Right renal pelvis (tissue), 4 donors: Measurements from ENCODE around the gene TUBB2B. TPM values are rescaled to one million over a fixed set of nuclear protein-coding genes. Genes with fewer than 3 reads are reported as not detected.
"Not testable (repeated sequence)": the region's sequence is repeated elsewhere in the genome, so short reads cannot be mapped to it uniquely, and the experiment has no call there.

Source experiments
- DNase-seq, 4 donors: peaks; one replicate each; pipeline ENCODE4 v3.0.0-alpha.2; 2013; ENCODE audit warnings: low read depth in 4 of 4, low spot score in 3 of 4, missing footprints in 1 of 4
- polyA plus RNA-seq, 4 donors: library from polyadenylated mRNA; unstranded; fragments of 120-200 nt; gene quantifications; one replicate each; pipeline ENCODE4 v1.2.1, GENCODE V29; 2013; ENCODE audit not compliant: insufficient read length in 4 of 4

TUBB2B gene
- polyA plus RNA-seq, 4 donors: 102 to 141 (median 121) TPM

GRCh38 chr6:3193102-3193849 is 34.2 kb downstream of the TUBB2B start:
- no peak for DNase-seq

GRCh38 chr6:3190779-3191178 is 36.7 kb downstream of the TUBB2B start:
- DNase-seq: no peak

- DNase-seq: no peak
These were observed 37.4 kb downstream of the TUBB2B start for GRCh38 chr6:3190056-3190455.

GRCh38 chr6:3189192-3189591 is 38.3 kb downstream of the TUBB2B start:
- not testable (repeated sequence) for DNase-seq

- no peak for DNase-seq
These were observed 39.2 kb downstream of the TUBB2B start for GRCh38 chr6:3188262-3188661.

- no peak for DNase-seq
These were observed 40.5 kb downstream of the TUBB2B start for GRCh38 chr6:3186974-3187382.

- no peak for DNase-seq
These were observed 44.4 kb downstream of the TUBB2B start for GRCh38 chr6:3183066-3183465.

GRCh38 chr6:3181105-3181504 is 46.3 kb downstream of the TUBB2B start:
- DNase-seq: no peak

GRCh38 chr6:3179945-3180344 is 47.5 kb downstream of the TUBB2B start:
- DNase-seq: not testable (repeated sequence)

- DNase-seq: not testable (repeated sequence)
These were observed 48.8 kb downstream of the TUBB2B start for GRCh38 chr6:3178666-3179065.

- no peak for DNase-seq
These were observed 50.7 kb downstream of the TUBB2B start for GRCh38 chr6:3176562-3177355.

GRCh38 chr6:3175715-3176402 is 51.6 kb downstream of the TUBB2B start:
- no peak for DNase-seq

Other genes with a start within 250 kb of the TUBB2B start
- 10 to 100 TPM; 52.2 to 88.3 (median 67.8) TPM for gene NQO2, start 227.8 kb downstream of the TUBB2B start, polyA plus RNA-seq
- 10 to 100 TPM; 23.5 to 28.6 (median 26.9) TPM for gene RIPK1, start 159.2 kb downstream of the TUBB2B start, polyA plus RNA-seq
- 10 to 100 TPM; 54.6 to 71.9 (median 67.3) TPM for gene BPHL, start 108.9 kb downstream of the TUBB2B start, polyA plus RNA-seq
- 10 to 100 TPM; 45.8 to 78.6 (median 59.0) TPM for gene TUBB2A, start 70.1 kb downstream of the TUBB2B start, polyA plus RNA-seq
- 10 to 100 TPM; 15.2 to 18.8 (median 17.1) TPM for gene PSMG4, start 31.3 kb upstream of the TUBB2B start, polyA plus RNA-seq
- 10 to 100 TPM in 3 of 4 donors, 1 to 10 TPM in 1; 9.8 to 12.4 (median 11.4) TPM for gene SLC22A23, start 229.4 kb upstream of the TUBB2B start, polyA plus RNA-seq